Fibroblast of the aortic adventitia (primary cell): ENCODE data around the gene PRKCD. TPM values are rescaled to one million over a fixed set of nuclear protein-coding genes. Genes with fewer than 3 reads are reported as not detected.
A peak's percentile ranks its signal among the peaks of the same experiment; 100 is the strongest.

ENCODE experiments used
- DNase-seq: peaks from one replicate; pipeline ENCODE4 v3.0.0-alpha.2; 2010; ENCODE audit warnings: low read depth
- H3K4me3 ChIP-seq: 2 replicates; pipeline ENCODE4 v1.5.1; 2011; ENCODE audit warnings: low read depth, mild to moderate bottlenecking, control low read depth, low read length, moderate library complexity
- total RNA-seq: library from RNA; depleted of rRNA; stranded (reverse); fragments of >200 nt; gene quantifications from 2 replicates; pipeline ENCODE4 v1.2.3, GENCODE V29; 2012; ENCODE audit warnings: low replicate concordance
- TF ChIP-seq, protein P1 (sequence below): IDR thresholded peaks from 2 replicates; pipeline ENCODE4 v1.5.1; 2011; ENCODE audit warnings: mild to moderate bottlenecking, low read length, control low read depth, inconsistent platforms; ENCODE audit not compliant: insufficient read depth

PRKCD gene
- total RNA-seq, 1 donor, result 2.9 TPM

DNA sequence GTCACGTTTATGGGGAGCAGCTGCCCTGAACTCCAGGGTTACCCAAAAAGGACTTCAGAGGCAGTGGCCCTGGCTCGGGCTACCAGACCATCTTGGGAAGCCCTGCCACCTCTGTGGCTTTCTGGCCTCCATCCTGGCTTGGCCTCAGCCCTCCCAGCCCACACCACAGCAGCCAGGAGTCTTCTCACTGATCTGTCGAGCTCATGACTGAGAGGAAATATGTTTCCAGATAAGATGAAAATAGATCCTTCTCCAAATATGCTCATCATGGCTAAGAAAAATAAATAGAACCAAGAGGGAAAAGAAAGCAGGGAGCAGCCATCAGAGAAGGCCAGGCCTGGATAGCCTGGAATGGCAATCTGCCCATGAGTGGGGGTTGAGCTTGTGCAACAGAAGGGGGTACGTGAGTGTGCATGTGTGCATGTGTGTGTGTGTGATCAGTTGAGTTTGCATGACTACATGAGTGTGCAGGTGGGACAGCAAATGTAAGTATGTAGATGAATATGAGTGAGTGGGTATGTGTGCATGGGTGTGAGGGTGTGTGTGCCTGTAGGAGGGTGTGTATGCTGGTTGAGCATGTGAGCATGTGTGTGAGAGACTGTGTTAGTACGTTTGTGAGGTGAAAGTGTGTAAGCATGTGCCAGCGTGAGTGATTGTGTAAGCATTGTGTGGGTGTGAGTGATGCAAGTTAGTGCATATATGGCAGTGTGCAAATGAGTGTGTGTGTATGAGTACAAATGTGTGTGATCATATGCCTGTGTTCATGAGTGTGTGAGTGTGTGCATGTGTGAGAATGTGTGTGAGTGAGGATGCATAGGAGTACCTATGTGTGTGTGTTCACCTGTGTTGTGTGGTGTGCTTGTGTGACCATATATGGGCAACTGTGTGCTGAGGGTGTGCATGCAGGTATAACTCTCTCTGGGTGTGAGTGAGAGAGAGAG lies 20.8 kb upstream of the PRKCD start:
- DNase-seq, result peak; percentile 62
- TF ChIP-seq, protein P1, sequence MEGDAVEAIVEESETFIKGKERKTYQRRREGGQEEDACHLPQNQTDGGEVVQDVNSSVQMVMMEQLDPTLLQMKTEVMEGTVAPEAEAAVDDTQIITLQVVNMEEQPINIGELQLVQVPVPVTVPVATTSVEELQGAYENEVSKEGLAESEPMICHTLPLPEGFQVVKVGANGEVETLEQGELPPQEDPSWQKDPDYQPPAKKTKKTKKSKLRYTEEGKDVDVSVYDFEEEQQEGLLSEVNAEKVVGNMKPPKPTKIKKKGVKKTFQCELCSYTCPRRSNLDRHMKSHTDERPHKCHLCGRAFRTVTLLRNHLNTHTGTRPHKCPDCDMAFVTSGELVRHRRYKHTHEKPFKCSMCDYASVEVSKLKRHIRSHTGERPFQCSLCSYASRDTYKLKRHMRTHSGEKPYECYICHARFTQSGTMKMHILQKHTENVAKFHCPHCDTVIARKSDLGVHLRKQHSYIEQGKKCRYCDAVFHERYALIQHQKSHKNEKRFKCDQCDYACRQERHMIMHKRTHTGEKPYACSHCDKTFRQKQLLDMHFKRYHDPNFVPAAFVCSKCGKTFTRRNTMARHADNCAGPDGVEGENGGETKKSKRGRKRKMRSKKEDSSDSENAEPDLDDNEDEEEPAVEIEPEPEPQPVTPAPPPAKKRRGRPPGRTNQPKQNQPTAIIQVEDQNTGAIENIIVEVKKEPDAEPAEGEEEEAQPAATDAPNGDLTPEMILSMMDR, result no peak
- H3K4me3 ChIP-seq, result no peak overlapping the region

DNA sequence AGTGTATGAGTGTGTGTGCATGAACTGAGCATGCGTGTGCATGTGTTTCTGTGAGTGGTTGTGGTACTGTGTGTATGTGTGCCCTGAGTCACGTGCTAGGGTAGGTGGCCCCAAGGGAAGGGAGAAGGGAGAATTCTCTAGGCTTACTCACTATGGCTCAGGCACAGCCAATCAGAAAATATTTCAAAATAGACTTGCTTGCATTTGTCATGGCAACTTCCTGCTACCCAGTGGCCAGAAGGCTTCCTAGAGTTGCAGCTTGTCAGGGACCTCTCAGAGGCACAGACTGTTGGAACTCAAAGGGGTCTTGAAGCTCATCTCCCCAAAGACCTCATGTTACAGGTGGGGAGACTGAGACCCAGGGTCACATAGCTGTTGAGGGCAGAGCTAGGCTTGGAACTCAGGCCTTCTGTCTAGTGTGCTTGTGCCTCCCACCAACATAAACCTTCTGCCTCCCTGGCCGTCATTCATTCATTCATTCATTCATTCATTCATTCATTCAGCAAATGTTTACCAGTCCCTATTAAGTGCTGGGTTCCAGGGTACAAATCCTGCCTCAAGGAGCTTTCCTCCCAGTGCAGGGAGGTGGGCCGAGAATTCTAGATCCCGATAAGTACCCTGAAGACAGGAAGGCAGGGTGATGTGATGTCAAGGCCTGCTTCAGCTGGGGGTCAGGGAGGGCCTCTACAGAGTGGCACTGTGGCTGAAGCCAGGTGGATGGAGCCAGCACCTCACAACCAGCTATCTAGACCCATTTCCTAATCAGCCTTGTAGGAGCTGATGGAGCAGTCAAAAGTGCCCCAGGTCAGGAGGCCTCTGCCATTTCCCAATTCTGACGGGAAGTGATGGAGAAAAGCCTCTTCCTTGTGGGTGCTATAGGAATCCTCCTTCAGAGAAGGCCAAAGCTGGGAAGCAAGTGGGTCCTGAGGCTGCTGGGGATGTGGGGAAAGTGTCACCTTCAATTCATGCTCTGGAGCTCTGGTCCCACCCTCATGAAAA lies 19.9 kb upstream of the PRKCD start:
- no peak overlapping the region for H3K4me3 ChIP-seq
- peak; percentile 73 for DNase-seq
- TF ChIP-seq, protein P1, result no peak

DNA sequence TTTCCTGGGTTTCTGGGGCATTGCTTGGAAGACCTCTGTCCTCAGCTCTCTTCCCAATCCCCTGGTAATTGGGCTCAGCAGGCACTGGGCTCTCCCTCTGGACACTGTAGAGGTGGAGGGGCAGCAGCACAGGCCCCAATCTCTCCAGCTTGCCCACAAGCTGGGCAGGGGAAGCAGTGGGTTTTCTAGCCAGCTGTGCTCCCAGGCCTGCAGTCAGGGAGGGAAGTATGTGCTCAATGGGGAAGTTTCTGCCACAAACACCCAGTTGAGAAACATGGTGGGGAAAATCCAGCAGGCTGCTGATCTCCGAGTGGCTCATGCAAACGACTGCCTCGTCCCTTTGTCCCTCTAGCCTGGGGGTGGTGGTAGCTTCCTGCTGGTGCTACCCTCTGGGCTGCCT lies 18.0 kb upstream of the PRKCD start:
- DNase-seq, result no peak
- TF ChIP-seq, protein P1, result no peak
- no peak overlapping the region for H3K4me3 ChIP-seq

DNA sequence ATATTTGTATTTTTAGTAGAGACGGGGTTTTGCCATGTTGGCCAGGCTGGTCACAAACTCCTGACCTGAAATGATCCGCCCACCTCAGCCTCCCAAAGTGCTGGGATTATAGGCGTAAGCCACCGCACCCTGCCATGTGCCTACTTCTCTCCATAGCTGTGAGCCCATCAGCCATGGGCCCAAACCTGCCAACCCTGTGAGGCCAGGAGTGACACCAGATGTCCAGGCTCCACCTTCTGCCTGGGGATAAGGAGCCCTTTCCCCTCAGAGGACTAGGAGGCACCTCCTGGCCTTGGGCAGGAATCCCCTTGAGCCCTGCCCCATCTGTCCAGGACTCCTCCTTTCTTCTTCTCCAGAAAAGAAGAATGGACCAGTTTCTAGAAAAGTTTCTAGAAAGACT lies 16.6 kb upstream of the PRKCD start:
- DNase-seq, result no peak
- no peak overlapping the region for H3K4me3 ChIP-seq
- TF ChIP-seq, protein P1, result no peak

DNA sequence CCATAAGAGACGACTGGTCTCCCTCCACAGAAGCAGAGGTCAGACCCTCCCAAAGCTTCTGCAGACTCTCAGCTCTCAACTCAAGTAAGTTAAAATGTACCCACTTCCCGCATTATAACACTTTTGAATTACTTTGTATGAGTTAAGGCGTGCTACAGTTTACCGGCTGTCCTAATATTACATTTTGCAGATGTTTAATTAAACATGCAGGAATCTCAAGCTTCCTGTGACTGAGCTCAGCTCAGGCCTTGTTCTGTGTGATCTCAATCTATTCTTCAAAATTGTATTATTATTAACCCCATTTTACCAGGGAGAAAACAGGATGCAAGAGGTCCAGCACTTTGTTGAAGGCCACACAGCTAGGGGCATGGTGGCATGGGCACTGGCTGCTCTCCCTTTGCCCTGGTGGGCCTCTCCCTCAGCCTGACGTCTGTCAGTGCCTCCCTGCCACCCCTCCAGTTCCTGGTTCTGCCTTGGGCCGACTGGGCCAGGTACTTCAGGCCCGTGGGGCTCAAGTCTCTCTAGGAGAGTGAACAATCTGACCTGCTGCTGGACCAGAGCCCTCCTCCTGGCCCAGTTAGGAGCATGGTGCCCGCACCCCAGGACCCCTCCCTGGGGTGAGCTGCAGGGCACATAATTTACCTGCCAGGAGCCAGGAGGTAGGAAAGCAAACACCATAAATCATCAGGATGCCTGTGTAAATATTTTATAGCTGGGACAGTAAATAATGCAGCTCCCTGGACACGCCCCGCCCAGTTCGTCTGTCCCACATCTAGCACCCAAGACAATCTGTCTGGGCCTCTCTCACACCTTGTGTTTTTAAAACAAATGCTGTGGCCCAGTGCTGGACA lies 15.9 kb upstream of the PRKCD start:
- TF ChIP-seq, protein P1, result no peak
- H3K4me3 ChIP-seq, result no peak overlapping the region
- DNase-seq, result no peak

DNA sequence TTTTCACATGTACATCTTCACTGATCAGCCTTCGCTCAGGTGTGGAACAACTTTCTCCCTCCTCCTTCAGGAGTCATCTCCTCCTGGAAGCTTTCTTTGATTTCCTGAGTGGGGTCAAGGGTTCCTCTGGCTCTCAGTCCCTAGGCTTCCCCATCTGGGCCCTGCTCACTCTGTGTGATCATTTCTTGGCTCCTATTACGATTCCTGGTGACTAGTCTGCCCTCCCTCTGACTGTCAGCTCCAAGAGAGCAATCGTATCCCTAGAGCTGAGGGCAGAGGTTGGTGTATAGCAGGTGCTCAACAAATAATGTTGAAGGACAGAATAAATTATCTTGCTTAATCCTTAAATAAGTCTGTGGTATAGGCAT lies 15.3 kb upstream of the PRKCD start:
- H3K4me3 ChIP-seq, result no peak overlapping the region
- TF ChIP-seq, protein P1, result no peak
- no peak for DNase-seq
